ENCODE results near the gene PPP2R5D.

PPP2R5D gene

GRCh38 chr6:42959917-42960242 lies 24.5 kb upstream of the PPP2R5D start:
- Histone ChIP-seq H2AFZ (ENCODE audit: low read length) (no peak overlapping the region), H3K9ac (ENCODE audit: low read length) (no peak overlapping the region), H3K4me3 (ENCODE audit: low read depth, low read length, poor library complexity, severe bottlenecking) (no peak overlapping the region)

GRCh38 chr6:42960243-42961019 lies 23.9 kb upstream of the PPP2R5D start, which contains the start of gene GNMT:
TSS of gene GNMT (plus strand) at chr6:42960754. CDS start at chr6:42960768, 14 bp downstream.
- Histone ChIP-seq H3K36me3 (ENCODE audit: insufficient read depth, low read length) (peaks cover 21% of the 10 kb centered on the region; the same call in 1 of the 2 replicates), H3K9me3 (ENCODE audit: low read length) (no peaks in the 10 kb centered on the region), H3K79me2 (ENCODE audit: insufficient read depth, low read length) (no peaks in the 10 kb centered on the region), H2AFZ (ENCODE audit: low read length) (no peak within 1 kb of the TSS), H3K9me2 (ENCODE audit: low read depth, low read length) (no peaks in the 10 kb centered on the region), H3K27me3 (ENCODE audit: insufficient read depth, low read length) (no peaks in the 10 kb centered on the region), H3K9ac (ENCODE audit: low read length) (no peak within 1 kb of the TSS), H4K20me1 (ENCODE audit: insufficient read depth, low read length) (no peaks in the 10 kb centered on the region), H3K27ac (ENCODE audit: low read depth, low read length, poor library complexity, severe bottlenecking) (no peak within 1 kb of the TSS), H3K4me3 (ENCODE audit: low read depth, low read length, poor library complexity, severe bottlenecking) (no peak within 1 kb of the TSS), H3K4me1 (ENCODE audit: insufficient read depth, low read length, severe bottlenecking) (peaks cover 9% of the 10 kb centered on the region), H3F3A (ENCODE audit: insufficient read depth, low read length) (no peaks in the 10 kb centered on the region), H3K4me2 (ENCODE audit: low read length) (peak within 1 kb of the TSS; percentile 48)
- TF ChIP-seq CTCF (IDR thresholded peaks at IDR 0.05; ENCODE audit: low read length) (no peak), EZH2 (IDR thresholded peaks at IDR 0.05; ENCODE audit: borderline replicate concordance, low read length) (no peak)

More at GRCh38 chr6:42959917-42960242, 24.5 kb upstream of the PPP2R5D start:
- Histone ChIP-seq H4K20me1 (ENCODE audit: insufficient read depth, low read length) (no peaks in the 10 kb centered on the region), H3K36me3 (ENCODE audit: insufficient read depth, low read length) (peaks cover 18% of the 10 kb centered on the region; the same call in 1 of the 2 replicates), H3K9me2 (ENCODE audit: low read depth, low read length) (no peaks in the 10 kb centered on the region), H3K27ac (ENCODE audit: low read depth, low read length, poor library complexity, severe bottlenecking) (no peak overlapping the region), H3K9me3 (ENCODE audit: low read length) (no peaks in the 10 kb centered on the region), H3K4me2 (ENCODE audit: low read length) (peak overlapping the region; percentile 48; the same call in 1 of the 2 replicates), H3F3A (ENCODE audit: insufficient read depth, low read length) (no peaks in the 10 kb centered on the region), H3K79me2 (ENCODE audit: insufficient read depth, low read length) (no peaks in the 10 kb centered on the region), H3K4me1 (ENCODE audit: insufficient read depth, low read length, severe bottlenecking) (peaks cover 9% of the 10 kb centered on the region), H3K27me3 (ENCODE audit: insufficient read depth, low read length) (no peaks in the 10 kb centered on the region)
- TF ChIP-seq EZH2 (IDR thresholded peaks at IDR 0.05; ENCODE audit: borderline replicate concordance, low read length) (no peak), CTCF (IDR thresholded peaks at IDR 0.05; ENCODE audit: low read length) (no peak)

- Histone ChIP-seq H3K4me1 (ENCODE audit: insufficient read depth, low read length, severe bottlenecking) (peaks cover 9% of the 10 kb centered on the region), H3K27ac (ENCODE audit: low read depth, low read length, poor library complexity, severe bottlenecking) (no peak overlapping the region), H3K79me2 (ENCODE audit: insufficient read depth, low read length) (no peaks in the 10 kb centered on the region), H3K9me3 (ENCODE audit: low read length) (no peaks in the 10 kb centered on the region), H2AFZ (ENCODE audit: low read length) (no peak overlapping the region), H3F3A (ENCODE audit: insufficient read depth, low read length) (no peaks in the 10 kb centered on the region), H3K27me3 (ENCODE audit: insufficient read depth, low read length) (no peaks in the 10 kb centered on the region), H3K9ac (ENCODE audit: low read length) (no peak overlapping the region), H3K4me3 (ENCODE audit: low read depth, low read length, poor library complexity, severe bottlenecking) (no peak overlapping the region), H3K4me2 (ENCODE audit: low read length) (no peak overlapping the region), H3K9me2 (ENCODE audit: low read depth, low read length) (no peaks in the 10 kb centered on the region), H4K20me1 (ENCODE audit: insufficient read depth, low read length) (no peaks in the 10 kb centered on the region), H3K36me3 (ENCODE audit: insufficient read depth, low read length) (peaks cover 21% of the 10 kb centered on the region; the same call in 1 of the 2 replicates)
- no peak for TF ChIP-seq CTCF (IDR thresholded peaks at IDR 0.05; ENCODE audit: low read length)
- TF ChIP-seq EZH2 (IDR thresholded peaks at IDR 0.05; ENCODE audit: borderline replicate concordance, low read length) = no peak
These were observed 23.3 kb upstream of the PPP2R5D start for GRCh38 chr6:42961020-42961470.

Measured in OCI-LY1 (cell line).